NCI-H82 treated with DMSO at 0.1 percent for 48 hours (cell line): Measurements from ENCODE around the gene CORO2B.

Source experiments
- DNase-seq: peaks from one replicate; lab custom pipeline; 2025; ENCODE audit not compliant: unreplicated experiment; lab: John Stamatoyannopoulos, UW

Gene CORO2B

DNA sequence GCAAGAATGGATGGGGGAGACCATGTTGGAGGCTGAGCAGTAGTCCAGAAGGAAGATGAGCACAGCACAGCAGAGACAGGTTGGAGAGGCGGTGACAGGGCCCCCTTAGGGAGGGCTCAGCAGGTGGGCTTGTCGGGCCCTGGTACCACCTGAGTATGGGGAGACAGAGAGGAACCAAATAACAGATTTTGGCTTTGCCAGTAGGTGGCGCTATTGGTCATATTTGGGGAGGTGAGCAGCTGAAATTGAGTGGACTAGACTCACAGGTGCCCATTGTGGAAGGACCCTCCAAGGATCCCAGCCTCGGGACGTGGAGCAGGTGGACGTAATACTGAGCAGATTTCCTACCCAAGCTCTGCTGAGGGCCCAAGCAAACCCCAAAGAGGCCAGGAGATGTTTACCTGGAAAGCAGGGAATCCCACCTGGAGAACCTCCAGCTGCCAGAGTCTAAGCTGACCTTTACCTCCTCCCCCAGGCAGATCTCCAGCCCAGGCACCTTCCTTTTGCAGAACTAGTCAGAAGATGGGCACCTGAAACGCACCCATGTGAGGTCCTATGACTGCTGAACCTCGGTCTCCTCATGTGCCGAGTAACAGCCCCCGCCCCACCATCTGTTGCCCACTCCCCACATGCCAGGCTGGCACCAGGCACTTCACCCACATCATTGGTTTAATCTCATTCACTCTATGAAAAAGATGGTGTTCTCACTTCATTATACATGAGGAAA, 24.6 kb upstream of the CORO2B start:
- peak; percentile 42 for DNase-seq

DNA sequence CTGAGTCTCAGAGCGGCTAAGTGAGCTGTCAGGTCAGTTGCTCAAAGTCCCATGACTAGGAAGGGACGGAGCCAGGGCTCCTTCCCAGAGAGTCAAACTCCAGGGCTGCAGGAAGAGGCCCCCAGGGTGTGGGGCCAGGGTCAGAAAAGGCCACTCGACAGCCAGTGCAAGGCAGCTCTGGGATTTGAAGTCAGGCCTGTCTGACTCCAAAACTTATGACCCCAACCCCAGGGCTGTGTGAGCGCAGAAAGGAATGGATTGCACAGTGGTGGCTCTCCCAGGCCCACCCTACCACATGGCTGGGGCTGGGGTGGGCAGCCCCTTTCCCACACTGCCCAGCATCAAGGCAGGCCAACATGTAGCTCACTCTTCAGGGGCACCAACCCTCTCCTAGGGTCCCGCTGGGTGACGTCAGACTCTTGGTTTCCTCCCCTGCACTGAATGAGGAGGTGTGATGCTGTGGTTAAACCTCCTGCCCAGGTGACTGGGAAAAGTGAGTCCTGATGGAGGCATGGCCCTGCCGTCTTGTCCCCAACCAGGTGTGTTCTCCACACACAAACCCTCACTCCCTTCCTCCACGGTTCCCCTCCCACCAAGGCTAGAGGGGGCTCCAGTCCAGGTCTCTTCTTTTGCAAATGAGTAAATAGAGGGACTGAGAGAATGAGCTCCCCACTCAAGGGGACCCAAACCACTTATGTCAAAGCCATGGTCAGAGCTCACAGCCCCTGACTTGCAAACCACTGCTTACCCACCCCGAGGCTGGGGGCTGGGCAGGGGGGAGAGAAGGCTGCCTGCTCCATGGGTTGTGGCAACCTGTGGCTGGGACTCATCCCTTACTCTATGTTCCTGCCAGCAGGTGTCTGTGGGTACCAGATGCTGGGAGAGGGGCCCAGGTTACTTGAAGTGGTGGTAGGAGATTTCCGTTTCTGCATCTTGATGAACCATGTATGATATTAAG, 23.8 kb upstream of the CORO2B start:
- DNase-seq = no peak

DNA sequence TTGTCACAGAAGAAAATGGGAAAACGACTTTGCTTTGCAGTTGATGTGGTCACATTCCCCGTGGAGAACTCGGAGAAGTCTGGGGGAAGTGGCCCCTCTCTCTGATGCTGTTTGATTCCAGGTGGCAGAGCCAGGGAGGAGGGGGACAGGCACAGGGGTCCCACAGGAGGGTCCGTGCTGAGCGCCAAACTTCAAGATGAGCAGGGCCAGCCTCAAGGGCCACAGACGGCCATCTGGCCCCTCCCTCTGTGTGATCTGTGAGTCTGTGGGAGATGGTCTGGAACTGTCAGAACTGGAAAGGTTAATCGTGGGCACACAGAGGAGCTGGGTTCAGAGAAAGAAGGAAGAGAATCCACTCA, 23.1 kb upstream of the CORO2B start:
- DNase-seq = no peak

DNA sequence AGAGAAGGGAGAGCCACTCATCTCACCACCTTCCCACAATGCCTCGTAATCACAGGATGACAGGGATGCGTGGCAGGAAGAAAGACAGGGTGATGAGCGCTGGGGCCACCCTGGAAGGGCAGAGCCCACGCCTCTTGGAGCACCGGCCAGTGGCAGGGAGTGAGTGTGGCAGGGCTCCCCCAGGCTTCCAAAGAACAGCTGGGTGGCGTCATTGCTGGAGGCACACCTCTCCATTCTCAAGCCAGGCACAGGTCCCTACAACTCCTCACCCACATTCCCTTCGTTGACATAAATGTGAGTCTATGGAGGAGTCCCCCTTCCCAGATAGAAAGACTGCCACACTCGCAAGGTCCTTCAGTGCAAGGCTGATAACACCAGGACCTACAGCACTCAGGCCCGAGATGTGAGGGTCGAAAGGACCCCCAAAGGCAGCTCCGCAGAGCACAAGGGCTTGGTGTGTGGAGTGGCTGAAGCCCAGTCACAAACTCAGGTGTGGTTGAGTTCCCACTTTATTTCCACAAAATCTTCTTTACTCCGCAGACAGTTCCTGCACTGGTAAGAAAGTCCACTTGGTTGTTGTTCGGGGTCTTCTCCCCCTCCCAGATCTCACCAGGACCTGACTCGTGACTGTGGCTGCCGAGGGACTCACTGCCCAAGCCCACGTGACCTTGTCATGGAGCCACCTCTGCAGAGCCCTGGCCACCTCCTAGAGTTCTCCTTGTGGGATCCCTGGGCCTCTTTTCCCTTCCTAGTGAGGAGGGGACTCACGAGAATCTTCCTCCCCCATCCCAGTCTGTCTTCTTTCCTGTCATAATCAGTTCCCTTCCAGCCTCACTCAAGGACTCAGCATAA, 22.4 kb upstream of the CORO2B start:
- no peak for DNase-seq

DNA sequence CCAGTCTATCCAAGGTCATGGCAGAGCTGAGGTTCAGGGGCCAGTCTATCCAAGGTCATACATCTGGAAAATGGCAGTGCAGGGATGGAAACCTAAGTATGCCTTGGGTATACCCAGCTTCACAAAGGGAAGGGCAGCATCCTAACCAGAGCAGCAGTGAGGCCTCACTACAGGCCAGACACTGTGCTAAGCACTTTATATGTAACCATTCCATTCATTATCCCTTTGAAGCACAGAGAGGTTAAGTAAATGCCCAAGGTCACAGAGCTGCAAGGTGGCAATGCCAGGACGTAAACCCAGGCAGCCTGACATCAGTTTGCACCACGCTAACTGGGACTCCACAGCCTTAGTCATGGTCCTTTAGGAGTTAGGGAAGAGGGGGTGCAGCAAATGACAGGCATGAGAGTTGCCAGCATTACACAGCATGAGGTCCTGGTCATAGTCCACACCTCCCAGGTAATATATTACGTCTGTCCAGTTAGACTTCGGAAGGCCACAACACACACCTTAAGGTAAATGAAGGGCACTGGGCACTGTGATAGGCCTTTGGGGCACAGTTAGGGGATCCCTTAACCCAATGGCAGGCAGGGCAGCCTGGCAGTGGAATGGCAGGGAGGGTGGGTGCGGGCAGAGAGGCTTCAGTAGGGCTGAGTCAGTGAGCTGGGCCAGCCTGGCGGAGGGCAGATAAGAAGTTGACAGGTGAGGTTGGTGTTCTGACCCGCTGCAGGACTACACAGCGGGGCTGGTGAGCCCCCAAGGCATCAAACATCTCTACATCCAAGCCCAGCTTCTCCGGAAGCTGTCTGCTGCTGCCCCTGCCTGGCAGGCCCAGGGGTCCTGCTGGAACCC, 21.1 kb upstream of the CORO2B start:
- no peak for DNase-seq

DNA sequence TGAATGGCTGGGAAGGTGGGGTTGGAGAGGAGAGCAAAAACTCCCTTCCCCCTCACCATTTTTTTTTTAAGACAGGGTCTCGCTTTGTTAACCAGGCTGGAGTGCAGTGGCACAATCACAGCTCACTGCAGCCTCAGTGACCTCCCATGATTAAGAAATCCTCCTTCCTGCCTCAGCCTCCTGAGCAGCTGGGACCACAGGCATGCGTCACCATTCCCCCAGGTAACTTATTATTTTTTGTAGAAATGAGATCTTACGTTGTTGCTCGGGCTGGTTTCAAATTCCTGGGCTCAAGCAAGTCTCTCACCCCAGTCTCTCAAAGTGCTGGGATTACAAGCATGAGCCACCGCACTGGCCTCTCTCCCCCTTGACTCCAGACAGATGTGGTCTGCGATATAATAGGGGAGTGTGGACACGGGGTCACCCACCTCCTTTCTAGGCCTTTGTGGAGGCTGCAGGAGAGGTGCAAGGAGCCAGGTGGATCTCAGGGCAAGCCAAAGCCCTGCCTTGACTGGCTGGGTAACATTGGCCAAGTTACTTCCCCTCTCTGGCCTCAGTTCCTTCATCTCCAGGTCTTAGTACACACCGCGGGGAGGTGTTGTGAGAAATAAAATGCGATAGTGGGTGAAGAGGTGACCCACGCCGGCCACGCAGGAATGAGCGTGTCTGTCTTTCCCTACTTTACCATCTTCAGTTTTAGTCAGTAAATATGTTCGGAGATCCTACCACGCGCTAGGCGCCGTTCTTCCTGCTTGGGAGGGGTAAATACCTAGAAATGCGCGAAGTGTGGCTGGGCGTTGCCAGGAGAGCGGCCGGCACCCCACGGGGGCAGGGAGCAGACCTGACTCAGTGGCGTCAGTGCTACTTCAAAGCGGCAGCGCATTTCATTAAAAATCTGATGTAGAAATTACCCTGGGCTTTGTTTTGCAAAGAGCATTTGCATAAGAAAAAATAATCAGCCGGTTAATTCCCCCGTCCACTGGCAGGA, 20.2 kb upstream of the CORO2B start:
- DNase-seq = no peak

DNA sequence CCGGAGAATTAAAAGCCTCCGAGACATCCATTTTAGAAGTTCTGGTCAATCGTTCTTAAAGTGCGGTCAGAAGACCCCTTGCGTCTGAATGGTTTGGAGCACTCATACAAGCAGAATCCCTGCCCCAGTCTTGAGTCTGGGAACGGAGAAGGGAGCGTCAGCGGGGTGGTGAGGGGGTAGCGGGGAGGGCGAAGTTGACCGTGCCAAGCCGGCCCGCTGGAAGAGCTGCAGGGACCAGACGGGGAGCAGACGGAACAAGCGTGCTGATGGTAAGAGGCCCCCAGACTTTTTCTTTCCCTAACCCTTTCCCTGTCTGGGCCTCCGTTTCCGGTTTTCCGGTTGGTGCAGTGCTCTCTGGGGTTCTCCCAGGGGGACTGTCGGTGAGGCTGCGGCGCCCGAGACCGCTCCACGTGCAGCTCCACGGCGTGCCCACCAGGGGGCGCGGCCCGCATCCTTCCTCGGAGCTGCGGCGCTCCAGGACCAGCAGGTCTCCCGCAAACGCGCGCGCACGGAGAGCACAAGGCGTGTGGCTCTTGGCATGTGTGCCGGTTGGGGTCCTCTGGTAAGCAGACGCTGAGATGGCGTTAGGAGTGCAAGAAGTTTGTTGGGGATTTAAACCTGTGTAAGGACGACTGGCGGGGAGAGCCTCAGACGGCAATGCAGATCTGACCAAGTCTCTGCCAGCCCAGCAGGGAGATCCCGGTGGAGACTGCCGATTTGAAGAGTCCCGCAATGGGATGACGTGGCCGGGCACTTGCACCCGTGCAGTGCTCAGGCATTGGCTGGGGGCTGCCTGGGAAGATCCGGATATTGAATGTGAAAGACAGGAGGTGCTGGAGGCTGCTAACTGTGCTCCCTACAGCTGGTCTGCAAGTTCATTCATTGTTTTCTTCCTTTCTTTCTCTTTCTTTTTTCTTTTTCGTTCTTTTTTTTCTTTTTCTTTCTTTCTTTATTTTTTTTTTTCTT, 19.2 kb upstream of the CORO2B start:
- DNase-seq = peak; percentile 56

DNA sequence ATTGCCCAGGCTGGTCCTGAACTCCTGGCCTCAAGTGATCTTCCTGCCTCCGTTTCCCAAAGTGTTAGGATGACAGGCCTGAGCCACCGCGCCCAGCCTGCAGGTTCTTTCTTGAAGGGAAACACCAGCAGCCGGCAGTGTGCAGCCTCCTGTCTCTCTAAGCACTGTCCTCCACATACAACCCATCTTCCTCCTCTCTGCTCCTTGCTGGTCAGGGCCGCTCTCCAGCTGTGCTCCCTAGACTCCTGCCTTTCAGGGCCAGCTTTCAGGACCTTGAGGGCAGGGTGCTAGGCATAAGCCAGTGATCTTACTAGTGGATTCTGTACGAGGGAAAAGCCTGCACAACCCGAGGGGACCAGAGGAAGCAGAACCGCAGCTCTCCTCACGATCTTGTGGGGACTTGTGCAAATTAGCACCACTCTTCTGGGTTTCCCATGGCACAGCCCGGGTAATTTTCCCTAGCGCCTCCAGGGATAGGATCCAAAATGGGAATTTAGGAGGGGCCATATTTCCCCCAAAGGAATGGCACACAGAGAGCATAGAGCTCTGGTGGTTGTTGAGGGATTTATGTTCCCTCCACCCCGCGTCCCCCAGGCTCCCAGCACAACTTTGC, 18.2 kb upstream of the CORO2B start:
- DNase-seq = no peak

DNA sequence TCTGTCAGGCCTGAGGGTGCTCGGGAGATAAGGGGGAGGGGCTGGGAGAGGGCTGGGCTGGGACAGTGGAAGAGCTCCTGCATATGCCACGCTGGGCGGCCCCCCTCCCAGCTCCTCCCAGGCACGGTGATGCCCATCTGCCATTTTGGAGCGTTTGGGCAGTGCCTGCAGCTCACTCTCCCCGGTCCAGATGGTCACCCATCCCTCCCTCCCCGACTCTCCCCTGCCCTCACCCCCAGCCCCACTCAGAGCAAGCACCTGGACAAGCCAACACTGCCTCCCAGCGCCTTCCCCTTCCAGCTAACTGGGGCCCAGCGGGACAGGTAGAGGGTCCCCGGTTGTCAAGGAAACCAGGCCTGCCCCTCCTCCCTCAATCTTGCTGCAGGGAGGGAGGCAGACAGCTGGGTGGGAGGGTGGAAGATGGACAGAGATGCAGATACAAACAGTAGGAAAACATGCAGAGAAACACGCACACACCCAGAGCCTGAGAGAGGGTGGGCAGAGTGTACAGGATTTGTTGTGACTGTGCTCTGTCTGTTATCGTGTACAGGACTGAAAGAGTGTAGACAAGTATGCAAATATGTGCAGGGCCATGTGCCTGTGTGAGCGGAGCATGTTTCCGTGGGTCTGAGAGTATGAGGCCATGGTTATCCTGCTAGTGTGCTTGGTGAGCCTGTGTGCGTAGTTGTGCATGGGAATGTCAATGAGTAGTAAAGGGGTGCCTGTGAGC, 17.5 kb upstream of the CORO2B start:
- DNase-seq = no peak

DNA sequence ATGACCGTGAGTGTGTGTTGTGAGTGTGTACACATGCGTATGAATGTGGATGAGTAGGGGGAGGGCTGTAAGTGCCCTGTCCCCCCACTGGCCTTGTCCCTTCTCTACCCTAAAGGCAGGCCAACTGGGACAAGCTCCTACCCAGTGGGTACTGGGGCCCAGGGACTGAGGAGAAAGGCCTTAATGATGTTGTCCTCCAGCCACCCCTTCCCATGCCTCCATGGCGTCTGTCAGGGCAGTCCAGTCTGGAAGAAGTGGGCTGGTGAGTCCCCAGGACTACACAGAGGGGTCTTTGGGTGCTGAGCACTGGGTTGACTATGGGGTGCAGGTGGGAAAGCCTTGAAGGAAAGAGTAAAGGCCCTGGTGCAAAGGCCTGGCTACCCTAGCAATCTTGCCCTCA, 16.9 kb upstream of the CORO2B start:
- no peak for DNase-seq

DNA sequence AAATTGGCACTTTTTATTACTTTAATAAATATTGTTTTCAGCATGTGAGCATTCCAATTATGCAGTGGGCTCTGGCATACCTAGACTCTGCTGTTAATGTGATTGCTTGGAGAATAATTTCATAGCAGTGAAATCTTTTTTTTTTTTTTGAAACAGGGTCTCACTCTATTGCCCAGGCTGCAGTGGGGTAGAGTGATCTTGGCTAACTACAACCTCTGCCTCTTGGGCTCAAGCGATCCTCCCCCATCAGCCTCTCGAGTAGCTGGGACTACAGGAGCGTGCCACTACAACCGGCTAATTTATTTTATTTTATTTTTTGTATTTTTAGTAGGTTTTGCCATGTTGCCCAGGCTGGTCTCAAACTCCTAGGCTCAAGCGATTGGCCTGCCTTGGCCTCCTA, 14.6 kb upstream of the CORO2B start:
- no peak for DNase-seq

DNA sequence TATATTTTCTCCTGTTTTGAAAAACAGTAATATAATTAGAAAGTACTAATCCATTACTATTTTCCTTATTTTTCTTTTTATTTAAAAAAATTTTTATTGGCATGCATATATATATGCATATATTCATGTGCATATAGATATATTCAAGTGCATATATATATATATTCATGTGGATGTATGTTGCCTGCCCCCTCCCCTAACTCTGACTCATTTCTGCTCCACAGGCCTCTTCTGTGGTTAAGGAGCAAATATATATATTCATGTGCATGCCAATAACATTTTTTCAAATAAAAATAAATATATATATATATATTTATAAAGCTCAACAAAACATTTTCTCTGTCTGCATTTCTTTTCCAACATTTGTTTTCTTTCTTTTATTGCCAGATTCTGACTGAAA, 13.6 kb upstream of the CORO2B start:
- DNase-seq = no peak

DNA sequence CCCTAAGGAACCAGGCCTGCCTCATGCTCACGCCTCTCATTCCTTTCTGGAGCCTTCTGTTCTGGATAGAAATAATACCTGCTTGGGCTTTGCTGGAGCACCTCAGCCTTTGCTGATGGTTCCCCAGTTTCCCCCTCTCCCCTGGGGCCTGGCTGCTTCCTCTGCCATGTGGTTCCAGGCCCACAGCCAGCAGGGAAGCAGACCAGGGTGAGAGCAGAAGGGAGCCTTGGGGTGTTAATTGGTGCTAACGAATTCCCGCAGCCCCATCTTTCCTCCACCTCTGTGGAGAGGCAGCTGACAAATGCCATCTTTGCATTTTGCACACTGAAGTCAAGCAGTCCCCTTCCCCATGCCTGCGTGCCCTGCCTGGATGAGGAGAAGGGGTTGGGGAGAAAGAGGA, 13.1 kb upstream of the CORO2B start:
- DNase-seq = no peak

DNA sequence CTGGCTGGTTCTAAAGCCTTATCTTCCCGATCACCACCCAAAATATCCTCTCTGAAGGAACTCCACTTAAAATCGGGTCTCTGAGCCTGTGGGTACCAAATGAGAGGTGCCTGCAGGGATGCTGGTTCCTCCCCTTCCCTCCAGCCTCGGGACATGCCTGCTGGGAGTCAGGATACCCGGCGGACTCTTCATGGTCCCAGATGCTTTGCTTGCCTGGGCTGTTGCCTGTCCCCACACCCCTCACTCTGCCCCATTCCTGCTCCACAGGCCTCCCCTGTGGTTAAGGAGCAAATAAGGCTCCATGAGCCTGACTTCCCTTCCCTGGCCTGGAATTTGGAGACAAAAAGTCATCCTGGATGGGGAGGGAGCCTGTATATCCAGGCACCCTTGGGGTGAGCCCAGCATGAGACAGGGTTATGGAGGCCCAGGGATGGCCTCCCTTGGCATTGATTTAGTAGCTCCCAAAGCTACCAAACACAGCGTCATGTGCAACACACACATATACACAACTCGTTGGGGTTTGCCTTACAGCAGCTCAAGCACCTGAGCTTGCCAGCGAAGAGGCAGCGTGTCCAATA, 12.3 kb upstream of the CORO2B start:
- DNase-seq = no peak

DNA sequence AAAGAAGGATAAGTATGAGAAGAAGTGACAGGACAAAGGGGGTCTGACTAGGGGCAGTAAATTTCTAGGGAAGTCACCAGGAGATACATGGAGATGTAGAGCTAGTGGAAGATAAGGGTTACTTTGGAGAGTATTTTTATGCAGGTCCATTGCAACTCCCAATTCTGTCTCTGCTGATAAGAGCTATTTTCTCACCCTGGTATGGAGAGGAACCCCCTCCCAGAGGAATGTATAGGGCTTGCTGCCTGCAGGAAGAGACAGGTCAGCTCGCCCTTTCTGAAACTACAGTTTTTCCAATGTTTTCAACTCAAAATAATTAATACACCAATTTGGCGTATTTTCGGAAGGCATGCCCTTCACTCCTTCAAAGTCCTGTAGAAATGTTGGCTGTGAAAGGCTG, 11.4 kb upstream of the CORO2B start:
- no peak for DNase-seq

DNA sequence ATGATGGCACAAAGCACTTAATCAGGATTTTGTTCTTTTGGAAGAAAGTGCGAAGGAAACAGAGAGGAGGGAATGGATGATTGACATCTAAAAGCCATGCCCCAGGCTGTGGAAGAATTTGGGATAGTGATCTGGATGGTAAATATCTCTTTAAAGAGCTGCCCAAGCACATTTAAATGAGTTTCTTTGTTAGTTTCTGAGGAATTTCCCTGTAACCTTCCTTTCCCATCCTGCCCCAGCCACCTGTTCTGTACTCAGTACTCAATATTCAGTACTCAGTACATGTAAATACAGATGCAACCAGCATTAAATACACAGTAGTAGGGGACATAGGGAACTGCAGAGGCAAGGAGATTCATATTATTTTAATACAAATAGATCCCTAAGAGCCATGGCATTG, 7.8 kb upstream of the CORO2B start:
- no peak for DNase-seq

DNA sequence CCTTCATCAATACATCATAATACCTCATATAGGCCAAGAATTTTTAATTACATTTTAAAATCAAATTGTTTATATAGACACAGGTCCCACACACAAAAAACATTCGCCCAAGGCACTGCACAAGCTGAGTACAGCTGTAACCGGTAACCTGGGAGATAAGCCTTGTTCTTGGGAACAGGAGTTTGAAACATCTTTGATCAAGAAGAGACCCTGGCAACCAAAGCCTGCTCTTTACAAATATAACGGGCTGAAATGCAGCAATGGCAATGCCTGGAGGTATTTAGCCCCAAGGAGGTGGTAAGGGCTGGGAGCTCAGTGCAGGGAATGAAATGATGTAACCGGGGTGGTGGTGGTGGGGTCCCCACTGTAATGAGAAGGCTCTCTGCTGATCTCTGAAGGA, 7.2 kb upstream of the CORO2B start:
- no peak for DNase-seq
